ENCODE data around the gene MRFAP1.
"Not testable (repeated sequence)": the region's sequence is repeated elsewhere in the genome, so short reads cannot be mapped to it uniquely, and the experiment has no call there.

MRFAP1 gene

GRCh38 chr4:6622744-6623143 lies 17.7 kb upstream of the MRFAP1 start:
- no peak for TF ChIP-seq CTCF (IDR thresholded peaks at IDR 0.05; ENCODE audit: insufficient read depth, low read depth, low read length, missing control alignments)
- no peak overlapping the region for H3K4me3 ChIP-seq (ENCODE audit: low read length)
- DNase-seq (ENCODE audit: low read depth), result no peak

- H3K4me3 ChIP-seq (ENCODE audit: low read length), result no peak overlapping the region
- TF ChIP-seq CTCF (IDR thresholded peaks at IDR 0.05; ENCODE audit: insufficient read depth, low read depth, low read length, missing control alignments), result no peak
- DNase-seq (ENCODE audit: low read depth), result no peak
Measured at GRCh38 chr4:6625256-6625655, 15.2 kb upstream of the MRFAP1 start.

DNA sequence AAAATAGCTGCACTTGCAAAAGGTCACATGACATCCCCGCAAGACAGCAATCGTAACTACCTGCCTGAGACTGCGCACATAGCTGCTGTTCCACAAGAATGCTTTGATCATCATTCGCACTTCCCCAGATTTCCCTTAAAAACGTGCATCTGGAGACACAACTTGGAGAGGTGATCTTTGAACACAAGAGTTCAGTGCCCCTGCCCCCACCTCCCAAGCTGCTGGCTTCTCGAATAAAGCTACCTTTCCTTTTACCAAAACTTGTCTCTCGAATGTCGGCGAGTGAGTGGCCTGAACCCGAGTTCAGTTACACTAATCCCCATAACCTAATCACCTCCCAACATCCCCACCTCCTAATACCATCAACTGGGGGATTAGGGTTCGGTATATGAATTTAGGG lies 14.4 kb upstream of the MRFAP1 start:
- H3K4me3 ChIP-seq (ENCODE audit: low read length), result no peak overlapping the region
- no peak for DNase-seq (ENCODE audit: low read depth)
- no peak for TF ChIP-seq CTCF (IDR thresholded peaks at IDR 0.05; ENCODE audit: insufficient read depth, low read depth, low read length, missing control alignments)

- TF ChIP-seq CTCF (IDR thresholded peaks at IDR 0.05; ENCODE audit: insufficient read depth, low read depth, low read length, missing control alignments), result no peak
- H3K4me3 ChIP-seq (ENCODE audit: low read length), result no peak overlapping the region
- no peak for DNase-seq (ENCODE audit: low read depth)
Measured at GRCh38 chr4:6627832-6628231, 12.7 kb upstream of the MRFAP1 start.

- H3K4me3 ChIP-seq (ENCODE audit: low read length), result not testable (repeated sequence)
Measured at GRCh38 chr4:6628484-6628883, 12.0 kb upstream of the MRFAP1 start.

GRCh38 chr4:6632125-6632524 lies 8.4 kb upstream of the MRFAP1 start:
- TF ChIP-seq CTCF (IDR thresholded peaks at IDR 0.05; ENCODE audit: insufficient read depth, low read depth, low read length, missing control alignments), result no peak
- DNase-seq (ENCODE audit: low read depth), result no peak
- H3K4me3 ChIP-seq (ENCODE audit: low read length), result no peak overlapping the region

More at GRCh38 chr4:6628484-6628883, 12.0 kb upstream of the MRFAP1 start:
- not testable (repeated sequence) for DNase-seq (ENCODE audit: low read depth)

DNA sequence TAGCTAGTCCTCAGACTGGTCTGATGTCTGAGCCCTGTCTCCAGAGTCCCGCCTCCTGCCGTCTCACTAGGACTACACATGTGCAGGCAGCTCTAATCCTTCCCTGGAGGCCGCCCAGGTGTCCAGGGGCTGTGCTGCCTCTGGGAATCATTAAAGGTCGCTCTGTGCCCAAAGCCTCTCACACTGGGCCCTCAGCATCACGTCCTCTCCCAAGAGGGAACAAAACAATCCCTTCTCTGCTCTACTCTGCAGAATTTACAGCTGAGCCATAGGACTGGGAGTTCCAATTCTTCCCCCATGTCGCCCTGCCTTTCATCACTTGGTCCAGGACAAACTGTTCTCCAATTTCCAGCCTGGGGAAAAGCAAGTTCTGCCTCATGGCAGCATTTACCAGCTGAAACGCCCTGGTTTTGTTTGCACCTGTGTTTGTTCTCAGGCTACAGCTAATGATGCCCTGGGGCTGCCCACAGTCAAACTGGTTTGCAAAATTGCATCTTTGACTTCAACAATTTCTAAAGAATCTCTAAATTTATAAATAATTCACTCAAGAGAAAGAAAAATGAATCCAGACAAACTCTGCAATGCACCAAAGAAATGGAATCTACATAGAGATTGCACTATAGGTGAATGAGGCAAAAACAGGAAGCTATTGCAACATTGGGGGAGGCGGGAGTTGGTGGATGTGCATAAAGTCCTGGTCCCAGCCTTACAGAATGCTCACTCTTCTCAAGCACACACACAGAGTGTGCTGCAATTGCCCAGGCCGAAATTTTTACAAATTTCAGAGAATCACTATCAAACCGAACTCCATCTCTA lies 7.2 kb upstream of the MRFAP1 start:
- TF ChIP-seq CTCF (IDR thresholded peaks at IDR 0.05; ENCODE audit: insufficient read depth, low read depth, low read length, missing control alignments), result peak; percentile 10
- DNase-seq (ENCODE audit: low read depth), result peak; percentile 65

More for the DNA sequence above, 7.2 kb upstream of the MRFAP1 start:
- H3K4me3 ChIP-seq (ENCODE audit: low read length), result no peak overlapping the region
